GM12874 (cell line): ENCODE data around the gene MON1A.

Experiments
- CTCF ChIP-seq: IDR thresholded peaks from 2 replicates; pipeline ENCODE4 v1.5.1; 2011; ENCODE audit warnings: low read depth, mild to moderate bottlenecking, control low read depth, low read length, moderate library complexity; ENCODE audit not compliant: insufficient read depth

Gene MON1A

GRCh38 chr3:49955636-49956035 lies 26.0 kb upstream of the MON1A start:
- no peak for TF ChIP-seq CTCF

DNA sequence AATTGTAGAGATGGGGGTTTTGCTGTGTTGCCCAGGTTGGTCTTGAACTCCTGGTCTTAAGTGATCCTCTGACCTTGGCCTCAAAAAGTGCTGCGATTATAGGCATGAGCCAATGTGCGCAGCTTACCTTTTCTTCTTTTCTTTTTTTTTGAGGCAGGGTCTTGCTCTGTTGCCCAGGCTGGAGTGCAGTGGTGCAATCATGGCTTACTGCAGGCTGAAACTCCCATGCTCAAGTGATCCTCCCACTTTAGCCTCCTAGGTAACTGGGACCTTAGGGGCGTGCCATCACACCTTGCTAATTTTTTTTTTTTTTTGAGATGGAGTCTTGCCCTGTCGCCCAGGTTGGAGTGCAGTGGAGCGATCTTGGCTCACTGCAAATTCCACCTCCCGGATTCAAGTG lies 23.3 kb upstream of the MON1A start:
- no peak for TF ChIP-seq CTCF

DNA sequence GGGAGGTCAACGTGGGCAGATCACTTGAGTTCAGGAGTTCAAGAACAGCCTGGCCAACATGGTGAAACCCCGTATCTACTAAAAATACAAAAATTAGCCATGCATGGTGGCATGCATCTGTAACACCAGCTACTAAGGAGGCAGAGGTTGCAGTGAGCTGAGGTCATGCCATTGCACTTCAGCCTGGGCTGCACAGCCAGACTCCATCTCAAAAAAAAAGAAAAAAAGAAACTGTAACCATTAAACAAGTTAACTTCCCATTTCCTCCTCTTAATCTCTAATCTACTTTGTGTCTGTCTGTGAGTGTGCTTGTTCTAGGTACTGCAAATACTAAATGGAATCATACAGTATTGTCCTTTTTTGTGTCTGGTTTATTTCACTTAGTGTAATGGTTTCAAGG lies 13.0 kb upstream of the MON1A start:
- no peak for TF ChIP-seq CTCF

GRCh38 chr3:49940667-49941249 lies 11.1 kb upstream of the MON1A start:
- no peak for TF ChIP-seq CTCF

DNA sequence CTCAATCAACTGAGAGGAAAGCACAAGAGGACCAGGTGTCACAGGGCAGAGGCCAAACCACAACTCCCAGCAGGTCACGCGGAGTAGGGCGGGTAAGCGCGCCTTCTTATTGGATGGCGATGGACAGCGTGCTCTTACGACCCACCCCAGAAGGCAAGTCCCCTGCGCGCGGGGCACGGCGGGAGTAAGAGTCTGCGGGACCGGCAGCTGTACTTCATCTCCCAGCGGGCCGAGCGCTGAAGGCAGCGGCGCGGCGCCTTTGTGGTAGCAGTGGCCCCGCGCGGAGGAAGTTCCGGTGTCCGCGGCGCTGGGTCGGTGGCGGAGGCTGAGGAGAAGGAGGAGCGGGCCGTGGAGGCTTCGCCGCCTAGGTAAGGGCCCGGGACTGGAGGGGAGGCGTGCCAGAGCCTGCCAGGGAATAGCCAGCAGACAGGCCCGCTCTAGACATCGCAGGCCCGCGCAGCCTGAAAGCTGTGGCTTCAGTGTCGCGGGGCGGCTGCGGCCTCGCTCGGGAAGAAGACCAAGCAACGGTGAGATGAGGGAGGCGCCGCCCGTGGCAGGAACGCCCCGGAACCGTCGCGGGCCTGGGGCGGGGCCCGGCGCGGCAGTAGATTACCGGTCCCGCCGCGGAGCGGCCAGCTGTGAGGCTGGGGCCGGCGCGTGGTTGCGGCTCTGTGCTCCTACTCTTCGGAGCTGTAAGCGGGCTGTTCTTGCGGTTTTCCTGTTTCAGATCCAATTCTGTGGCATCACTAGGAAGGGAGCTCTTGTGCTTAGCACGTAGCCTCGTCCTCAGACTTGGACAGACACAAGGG lies 10.5 kb upstream of the MON1A start, which contains the start of gene RBM6:
RBM6 (plus strand) TSS at position 293 of the 809 bp plus-strand sequence. CDS start 22,492 bp downstream, outside the sequence.
- no peak for TF ChIP-seq CTCF

DNA sequence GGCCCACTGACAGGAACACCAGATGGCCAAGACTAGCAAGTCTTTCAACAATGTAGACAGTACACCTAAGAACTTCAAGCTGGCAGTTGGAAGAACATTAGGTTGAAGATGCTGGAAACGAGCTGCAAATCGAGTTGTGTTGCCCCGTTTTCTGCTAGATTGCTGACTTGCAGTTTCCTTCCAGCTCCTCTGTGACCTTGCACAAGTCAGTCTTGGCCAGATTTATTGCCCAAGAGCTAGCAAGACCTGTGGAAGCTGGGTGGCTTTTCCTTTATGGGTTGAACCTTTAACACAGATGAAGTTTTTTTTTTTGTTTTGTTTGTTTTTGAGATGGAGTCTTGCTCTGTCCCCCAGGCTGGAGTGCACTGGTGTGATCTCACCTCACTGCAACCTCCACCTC lies 7.5 kb upstream of the MON1A start:
- no peak for TF ChIP-seq CTCF

DNA sequence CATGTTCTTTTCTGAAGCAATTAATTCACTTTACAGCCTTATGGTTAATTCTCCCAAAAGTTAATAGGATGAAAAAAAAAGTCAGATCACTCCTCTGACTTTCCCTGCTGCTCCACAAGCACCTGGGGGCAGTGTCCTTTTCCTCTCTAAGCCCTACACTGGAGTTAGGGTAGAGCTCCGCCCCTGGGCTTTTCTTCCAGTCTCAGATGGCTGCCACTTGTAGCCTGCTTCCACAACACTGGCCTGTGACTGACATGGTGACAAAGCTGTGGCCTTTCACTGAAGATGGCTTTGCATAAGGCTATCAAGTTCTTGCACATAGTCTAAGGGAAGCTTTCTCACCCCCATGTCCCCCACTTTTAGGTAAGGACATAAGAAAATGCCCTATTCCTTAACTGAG lies 1.3 kb upstream of the MON1A start:
- TF ChIP-seq CTCF = no peak
